ENCODE results near the gene SLC16A12.

SLC16A12 gene

DNA sequence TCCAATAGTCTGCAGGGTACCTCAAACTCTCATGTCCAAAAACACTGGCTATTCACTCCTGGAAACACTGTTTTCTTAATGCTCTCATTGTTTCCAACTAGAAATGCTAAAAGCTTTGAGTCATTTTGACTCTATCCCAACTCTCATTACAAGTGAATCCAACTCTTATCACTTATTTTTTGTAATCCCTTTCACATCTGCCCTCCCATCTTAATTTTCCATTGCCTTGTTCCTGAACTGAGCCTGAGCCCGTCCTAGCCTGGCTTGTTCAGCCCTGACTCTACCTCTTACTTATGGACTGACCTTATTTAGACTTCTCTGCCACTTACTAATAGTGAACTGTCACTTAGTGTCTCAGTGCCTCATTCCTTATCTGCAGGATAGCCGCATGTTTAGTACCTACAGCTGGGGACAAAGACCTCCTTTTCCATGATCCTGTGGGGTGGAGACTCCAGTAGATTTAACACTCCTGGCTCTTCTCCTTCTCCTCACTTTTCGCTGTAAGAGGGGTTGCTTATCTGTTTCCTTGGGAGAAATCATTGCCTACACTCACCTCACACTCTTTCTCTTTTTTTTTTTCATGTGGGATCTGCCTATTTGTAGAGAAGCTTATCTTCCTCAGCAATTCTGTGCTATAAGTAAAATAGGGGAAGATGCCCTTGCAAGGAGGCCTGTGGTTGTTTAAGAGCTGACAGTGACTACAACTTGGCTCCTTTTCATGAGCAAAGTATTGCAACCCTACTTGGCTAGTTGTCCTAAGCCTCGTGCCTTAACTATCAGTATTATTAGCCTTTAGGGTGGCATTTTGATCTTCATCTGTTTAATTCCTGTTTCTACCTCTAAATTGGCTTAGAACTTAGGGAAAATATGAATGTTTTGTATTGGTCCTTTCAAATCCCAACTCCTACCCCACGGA lies 56.4 kb downstream of the SLC16A12 start:
- ChIA-PET CTCF (interaction anchor here (0.6 to 0.9 kb wide), 5 partner anchors 9 to 1891 kb away, joined by 3 to 8 read pairs (median 3); no protein-coding TSS in a partner anchor), POLR2A (ENCODE audit: low non-redundant PET) (no interaction called here)
- DNase-seq (ENCODE audit: low spot score) = no peak
- TF ChIP-seq CTCF (conservative IDR thresholded peaks at IDR 0.05; ENCODE audit: low read depth) = no peak
- no peak overlapping the region for H3K27ac ChIP-seq

- DNase-seq (ENCODE audit: low spot score) = no peak
- CTCF ChIA-PET = interaction anchor here (0.6 kb wide), 1 partner anchor 8 kb away, joined by 8 read pairs; no protein-coding TSS in a partner anchor
- POLR2A ChIA-PET (ENCODE audit: low non-redundant PET) = no interaction called here
- no peak overlapping the region for H3K27ac ChIP-seq
- TF ChIP-seq CTCF (conservative IDR thresholded peaks at IDR 0.05; ENCODE audit: low read depth) = no peak
Observed at GRCh38 chr10:89478085-89478738, 57.2 kb downstream of the SLC16A12 start.

DNA sequence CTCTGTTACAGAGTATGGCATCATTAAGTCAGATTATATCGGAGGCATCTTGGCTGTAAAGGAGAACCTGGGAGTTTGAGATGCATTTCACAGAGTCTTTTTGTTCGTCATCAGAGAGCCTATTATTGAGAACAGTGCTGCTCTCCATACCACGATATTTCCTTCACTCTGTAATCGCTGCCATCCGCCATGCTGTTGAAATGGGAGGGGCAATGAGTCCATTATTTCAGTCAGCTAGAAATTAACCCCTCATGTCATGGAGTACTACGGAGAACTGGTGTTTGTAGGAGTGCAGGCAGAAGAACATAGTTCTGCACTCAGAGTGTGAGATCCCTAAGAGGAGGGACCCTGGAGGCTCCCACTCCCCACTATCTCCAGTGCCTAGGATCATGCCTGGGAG lies 59.2 kb downstream of the SLC16A12 start:
- TF ChIP-seq CTCF (conservative IDR thresholded peaks at IDR 0.05; ENCODE audit: low read depth) = no peak
- ChIA-PET POLR2A (ENCODE audit: low non-redundant PET) (no interaction called here), CTCF (interaction anchor here (0.6 kb wide), 1 partner anchor 61 kb away, joined by 3 read pairs; no protein-coding TSS in a partner anchor)
- DNase-seq (ENCODE audit: low spot score) = no peak
- no peak overlapping the region for H3K27ac ChIP-seq

DNA sequence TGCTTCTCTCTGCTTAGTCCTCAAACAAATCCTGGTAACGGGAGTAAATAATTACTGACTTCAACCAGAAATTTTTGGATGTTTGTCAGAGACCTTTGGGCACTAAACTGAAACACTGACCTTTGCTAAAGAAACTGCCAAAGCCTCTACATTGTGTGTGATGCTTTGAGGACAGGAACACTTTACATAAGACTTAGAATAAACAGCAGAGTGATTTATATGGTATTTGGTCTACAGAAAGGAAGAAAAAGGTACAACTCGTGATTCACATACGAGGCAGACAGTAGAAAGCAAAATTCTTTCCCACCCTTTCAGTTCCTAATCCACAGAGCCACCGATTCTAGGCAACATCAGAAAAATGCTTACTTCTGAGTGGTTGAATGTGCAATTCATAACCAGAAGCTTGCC lies 59.8 kb downstream of the SLC16A12 start:
- TF ChIP-seq CTCF (conservative IDR thresholded peaks at IDR 0.05; ENCODE audit: low read depth) = no peak
- DNase-seq (ENCODE audit: low spot score) = no peak
- ChIA-PET CTCF (interaction anchor here (0.6 kb wide), 1 partner anchor 60 kb away, joined by 3 read pairs; no protein-coding TSS in a partner anchor), POLR2A (ENCODE audit: low non-redundant PET) (no interaction called here)
- H3K27ac ChIP-seq = no peak overlapping the region

DNA sequence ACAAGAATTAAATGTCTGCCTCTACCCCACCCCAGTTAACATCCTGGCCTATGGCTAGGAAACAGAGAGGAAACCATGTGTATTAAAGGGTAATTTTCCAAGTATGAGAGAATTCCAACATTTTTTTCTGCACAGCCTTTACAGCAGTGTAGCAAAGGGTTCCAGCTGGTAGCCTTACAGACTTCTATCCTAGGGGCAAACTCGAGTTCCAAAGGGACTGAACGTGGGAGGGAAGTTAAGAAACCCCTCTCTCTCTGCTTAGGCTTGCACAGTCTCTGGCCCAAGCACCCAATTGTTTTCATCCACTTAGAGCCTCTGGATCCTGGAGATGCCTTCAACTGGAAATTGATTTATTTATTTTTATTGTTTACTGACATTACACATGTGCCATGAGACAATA lies 60.3 kb downstream of the SLC16A12 start:
- no peak for DNase-seq (ENCODE audit: low spot score)
- ChIA-PET CTCF (no interaction called here), POLR2A (ENCODE audit: low non-redundant PET) (interaction anchor here (1.2 kb wide), 1 partner anchor 224 kb away, joined by 3 read pairs; the partner anchor contains the start of gene LIPA)
- TF ChIP-seq CTCF (conservative IDR thresholded peaks at IDR 0.05; ENCODE audit: low read depth) = no peak
- H3K27ac ChIP-seq = no peak overlapping the region

GRCh38 chr10:89474452-89474851 lies 60.9 kb downstream of the SLC16A12 start:
- no peak overlapping the region for H3K27ac ChIP-seq
- DNase-seq (ENCODE audit: low spot score) = no peak
- ChIA-PET CTCF (no interaction called here), POLR2A (ENCODE audit: low non-redundant PET) (interaction anchor here (1.2 kb wide), 1 partner anchor 223 kb away, joined by 3 read pairs; the partner anchor contains the start of gene LIPA)
- TF ChIP-seq CTCF (conservative IDR thresholded peaks at IDR 0.05; ENCODE audit: low read depth) = no peak

Data from RWPE1 (cell line).